ENCODE data around the gene CACNA1C. TPM values are rescaled to one million over a fixed set of nuclear protein-coding genes. Genes with fewer than 3 reads are reported as not detected.

CACNA1C gene
- total RNA-seq, 1 donor from 2014 or later = 102 TPM

DNA sequence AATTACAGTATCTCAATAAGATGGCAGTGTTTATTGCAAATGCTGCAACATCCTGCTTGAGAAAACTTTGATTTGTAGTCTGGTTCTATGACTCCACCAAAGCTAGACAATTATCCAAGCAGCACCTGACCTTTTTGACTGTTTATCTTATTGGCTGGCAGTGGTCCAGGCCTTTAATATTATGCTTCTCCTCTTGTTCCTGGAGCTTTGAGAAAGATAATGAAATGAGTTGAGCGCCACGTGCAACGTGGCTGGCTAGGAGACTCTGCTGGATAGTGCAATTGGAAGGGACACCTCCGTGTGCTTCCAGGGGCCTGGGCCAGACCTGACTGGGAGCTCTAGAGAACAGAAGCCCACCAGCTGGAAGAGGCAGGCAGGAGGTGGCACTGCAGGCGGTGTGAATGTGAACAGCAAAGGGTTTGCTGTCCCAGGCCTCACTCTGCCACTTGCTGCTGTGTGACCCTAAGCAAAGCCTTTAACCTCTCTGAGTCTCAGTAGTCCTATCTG lies 349.3 kb downstream of the CACNA1C start:
- Histone ChIP-seq H3K9me3 (no peaks in the 10 kb centered on the region), H3K4me3 (no peak overlapping the region), H3K27me3 (no peaks in the 10 kb centered on the region), H3K27ac (no peak overlapping the region), H3K4me1 (peaks cover 7 to 11% of the 10 kb centered on the region in 2 donors), H3K36me3 (no peaks in the 10 kb centered on the region)
- TF ChIP-seq, protein P1, sequence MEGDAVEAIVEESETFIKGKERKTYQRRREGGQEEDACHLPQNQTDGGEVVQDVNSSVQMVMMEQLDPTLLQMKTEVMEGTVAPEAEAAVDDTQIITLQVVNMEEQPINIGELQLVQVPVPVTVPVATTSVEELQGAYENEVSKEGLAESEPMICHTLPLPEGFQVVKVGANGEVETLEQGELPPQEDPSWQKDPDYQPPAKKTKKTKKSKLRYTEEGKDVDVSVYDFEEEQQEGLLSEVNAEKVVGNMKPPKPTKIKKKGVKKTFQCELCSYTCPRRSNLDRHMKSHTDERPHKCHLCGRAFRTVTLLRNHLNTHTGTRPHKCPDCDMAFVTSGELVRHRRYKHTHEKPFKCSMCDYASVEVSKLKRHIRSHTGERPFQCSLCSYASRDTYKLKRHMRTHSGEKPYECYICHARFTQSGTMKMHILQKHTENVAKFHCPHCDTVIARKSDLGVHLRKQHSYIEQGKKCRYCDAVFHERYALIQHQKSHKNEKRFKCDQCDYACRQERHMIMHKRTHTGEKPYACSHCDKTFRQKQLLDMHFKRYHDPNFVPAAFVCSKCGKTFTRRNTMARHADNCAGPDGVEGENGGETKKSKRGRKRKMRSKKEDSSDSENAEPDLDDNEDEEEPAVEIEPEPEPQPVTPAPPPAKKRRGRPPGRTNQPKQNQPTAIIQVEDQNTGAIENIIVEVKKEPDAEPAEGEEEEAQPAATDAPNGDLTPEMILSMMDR (IDR thresholded peaks at IDR 0.05) = no peak
- intact Hi-C loops (cut with DNase I) = no loop called here
- no peak for DNase-seq (ENCODE audit: low spot score in 2 of 2)

DNA sequence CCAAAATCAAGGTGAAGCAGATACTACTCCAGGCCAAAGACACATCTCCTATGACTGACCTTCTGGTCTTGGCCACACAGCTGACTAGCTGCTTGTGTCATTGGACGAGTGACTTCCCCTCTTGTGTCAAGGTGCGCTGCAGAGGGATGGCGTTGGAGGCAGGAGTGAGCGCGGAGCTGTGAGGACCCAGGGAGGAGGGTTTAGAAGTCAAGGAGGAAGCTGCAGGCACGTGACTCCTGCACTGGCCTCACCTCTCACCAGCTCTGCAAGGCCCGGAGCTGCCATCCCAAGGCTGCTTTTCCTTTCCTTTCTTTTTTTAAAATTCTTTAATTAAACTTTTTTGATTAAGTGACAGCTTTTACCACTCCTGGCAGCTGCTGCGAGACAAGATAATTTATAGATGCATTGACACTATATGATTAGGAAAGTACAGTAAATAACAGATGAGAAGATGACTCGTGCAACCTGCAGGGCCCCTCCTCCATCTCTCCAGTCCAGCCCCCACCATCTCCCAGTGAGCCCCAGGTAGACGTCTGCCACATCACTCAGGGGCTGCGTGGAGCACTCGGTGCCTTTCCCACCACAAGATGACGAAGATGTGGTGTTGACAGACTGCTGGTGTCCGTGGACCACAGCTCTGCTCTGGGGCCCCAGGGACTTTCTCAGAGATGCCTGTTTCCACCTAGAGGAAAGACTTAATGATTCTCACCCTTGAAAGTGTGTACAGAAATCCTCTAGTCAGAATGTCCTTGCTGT lies 350.6 kb downstream of the CACNA1C start:
- peaks cover 0 to 1% of the 10 kb centered on the region in 2 donors for H3K4me1 ChIP-seq
- TF ChIP-seq, protein P1 (IDR thresholded peaks at IDR 0.05) = no peak
- H3K27me3 ChIP-seq = no peaks in the 10 kb centered on the region
- H3K4me3 ChIP-seq = no peak overlapping the region
- H3K27ac ChIP-seq = no peak overlapping the region
- DNase-seq (ENCODE audit: low spot score in 2 of 2) = no peak
- H3K9me3 ChIP-seq = no peaks in the 10 kb centered on the region
- intact Hi-C loops (cut with DNase I) = no loop called here
- H3K36me3 ChIP-seq = no peaks in the 10 kb centered on the region

DNA sequence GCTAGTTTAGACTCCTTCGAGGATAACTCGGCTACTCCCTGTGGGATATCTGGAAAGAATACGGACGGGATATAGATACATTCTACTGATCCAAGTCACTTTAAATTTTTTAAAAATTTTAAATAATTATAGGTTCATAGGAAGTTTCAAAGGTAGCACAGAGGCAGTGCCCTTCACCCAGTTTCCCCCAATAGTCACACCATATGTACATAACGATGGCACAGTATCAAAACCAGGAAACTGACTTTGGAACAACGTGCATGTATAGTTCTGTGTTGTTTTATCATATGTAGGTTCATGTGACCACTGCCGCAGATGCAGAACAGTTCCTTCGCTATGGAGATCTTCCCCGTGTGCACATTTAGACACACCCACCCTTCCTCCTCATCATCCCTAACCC lies 352.3 kb downstream of the CACNA1C start:
- intact Hi-C loops (cut with DNase I) = no loop called here
- Histone ChIP-seq H3K4me1 (no peaks in the 10 kb centered on the region), H3K27ac (no peak overlapping the region)

DNA sequence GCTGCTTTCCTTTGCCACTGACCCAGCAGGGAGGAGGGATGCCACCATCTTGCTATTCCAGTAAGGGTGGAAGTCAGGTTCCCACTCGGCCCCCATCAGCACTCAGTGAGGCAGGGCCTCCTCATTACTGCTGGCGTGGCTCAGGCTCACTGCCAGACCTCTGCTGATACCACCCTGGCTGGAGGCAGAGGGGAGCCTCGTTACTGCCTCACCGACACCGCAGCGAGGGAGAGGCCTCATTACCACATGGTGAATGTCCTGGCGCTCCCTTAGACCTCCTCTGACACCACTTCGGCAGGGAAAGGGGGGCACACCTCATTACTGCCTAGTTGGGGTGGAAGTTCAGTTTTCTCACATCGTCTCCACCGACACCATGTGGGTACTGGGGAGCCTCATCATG lies 354.1 kb downstream of the CACNA1C start:
- intact Hi-C loops (cut with DNase I) = no loop called here

More for the DNA sequence above, 352.3 kb downstream of the CACNA1C start:
- Histone ChIP-seq H3K4me3 (no peak overlapping the region), H3K36me3 (no peaks in the 10 kb centered on the region), H3K9me3 (no peaks in the 10 kb centered on the region), H3K27me3 (no peaks in the 10 kb centered on the region)
- DNase-seq (ENCODE audit: low spot score in 2 of 2) = no peak
- TF ChIP-seq, protein P1 (IDR thresholded peaks at IDR 0.05) = no peak

DNA sequence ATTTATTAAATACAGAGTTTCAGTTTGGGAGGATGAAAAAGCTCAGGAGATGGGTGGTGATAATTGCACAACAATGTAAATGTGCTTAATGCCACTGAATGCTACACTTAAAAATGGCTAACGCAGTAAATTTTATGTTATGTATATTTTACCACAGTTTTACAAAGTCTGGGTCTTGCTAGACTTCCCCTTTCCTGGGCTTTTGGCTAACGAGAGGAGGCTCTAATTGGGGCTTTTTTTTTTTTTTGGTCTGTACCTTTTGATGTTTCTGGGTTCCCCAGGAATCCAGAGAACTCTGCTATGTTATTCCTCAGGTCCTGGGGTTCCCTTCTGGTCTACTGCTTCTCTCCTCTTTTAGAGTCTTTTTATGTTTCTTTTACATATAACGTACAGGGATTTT lies 355.5 kb downstream of the CACNA1C start:
- H3K36me3 ChIP-seq = no peaks in the 10 kb centered on the region
- intact Hi-C loops (cut with DNase I) = no loop called here
- TF ChIP-seq, protein P1 (IDR thresholded peaks at IDR 0.05) = no peak

More for the DNA sequence above, 354.1 kb downstream of the CACNA1C start:
- H3K4me3 ChIP-seq = no peak overlapping the region
- no peaks in the 10 kb centered on the region for H3K27me3 ChIP-seq
- no peaks in the 10 kb centered on the region for H3K9me3 ChIP-seq
- no peak overlapping the region for H3K27ac ChIP-seq
- no peaks in the 10 kb centered on the region for H3K36me3 ChIP-seq
- TF ChIP-seq, protein P1 (IDR thresholded peaks at IDR 0.05) = no peak
- H3K4me1 ChIP-seq = no peaks in the 10 kb centered on the region
- no peak for DNase-seq (ENCODE audit: low spot score in 2 of 2)

More for the DNA sequence above, 355.5 kb downstream of the CACNA1C start:
- Histone ChIP-seq H3K4me1 (no peaks in the 10 kb centered on the region), H3K27me3 (no peaks in the 10 kb centered on the region), H3K27ac (no peak overlapping the region), H3K4me3 (no peak overlapping the region), H3K9me3 (no peaks in the 10 kb centered on the region)
- no peak for DNase-seq (ENCODE audit: low spot score in 2 of 2)
